Tibial nerve (tissue), 4 donors: ENCODE results near the gene SYTL3. TPM values are rescaled to one million over a fixed set of nuclear protein-coding genes. Genes with fewer than 3 reads are reported as not detected.

Experiments used
- DNase-seq, 2 donors: peaks; one replicate each; pipeline ENCODE4 v3.0.0-alpha.2; 2019; ENCODE audit warnings: low spot score in 2 of 2
- H3K27ac ChIP-seq, 4 donors: fragments of 200-600 bp; sonication (generic) in 3 of 4; one replicate each; pipeline ENCODE4 v1.5.1; 2017 to 2019; ENCODE audit warnings: mild to moderate bottlenecking in 1 of 4
- H3K27me3 ChIP-seq, 2 donors: fragments of 200-600 bp; sonication (generic) in 1 of 2; one replicate each; pipeline versions ENCODE4 v1.5.1 to v1.6.0; 2017 to 2019
- H3K36me3 ChIP-seq, 3 donors: fragments of 200-600 bp; sonication (generic); one replicate each; pipeline ENCODE4 v1.5.1; 2018 to 2019
- H3K4me1 ChIP-seq, 4 donors: fragments of 200-600 bp; sonication (generic) in 3 of 4; one replicate each; pipeline ENCODE4 v1.5.1; 2017 to 2019
- H3K4me3 ChIP-seq, 4 donors: fragments of 200-600 bp; sonication (generic) in 3 of 4; one replicate each; pipeline ENCODE4 v1.5.1; 2017 to 2019; ENCODE audit warnings: mild to moderate bottlenecking in 1 of 4, moderate library complexity in 1 of 4
- H3K9me3 ChIP-seq, 4 donors: fragments of 200-600 bp; sonication (generic) in 3 of 4; one replicate each; pipeline ENCODE4 v1.5.1; 2017 to 2019
- CTCF ChIP-seq, 5 experiments: fragments of 200-600 bp in 3 of 5; fragments of 450-650 bp in 2 of 5; sonication (generic) in 3 of 5; IDR thresholded peaks; one replicate each; pipeline ENCODE4 v1.5.1; 2016 to 2019; ENCODE audit warnings: antibody characterized with exemption in 5 of 5, mild to moderate bottlenecking in 3 of 5, moderate library complexity in 2 of 5
- EP300 ChIP-seq, 2 donors: sonication (generic); formaldehyde crosslinking; IDR thresholded peaks; one replicate each; pipeline ENCODE4 v1.6.1; 2017; ENCODE audit warnings: antibody characterized with exemption in 2 of 2, mild to moderate bottlenecking in 1 of 2
- POLR2A ChIP-seq, 2 donors: fragments of 450-650 bp; IDR thresholded peaks; one replicate each; pipeline ENCODE4 v1.6.1; 2017; ENCODE audit warnings: antibody characterized with exemption in 2 of 2, mild to moderate bottlenecking in 2 of 2, moderate library complexity in 2 of 2
- whole genome bisulfite sequencing, 2 donors: methylation state at CpG; one replicate each; pipeline ENCODE4 v1.1.5; 2018; 5-methylcytosine and 5-hydroxymethylcytosine counted together
- total RNA-seq, 4 donors: library from RNA; depleted of rRNA; stranded (reverse); fragments of >200 nt; gene quantifications; one replicate each; pipeline ENCODE4 v1.1.0, GENCODE V29; 2016

The SYTL3 gene
- total RNA-seq, 4 donors from 2014 or later = 1.3 to 6.7 (median 3.6) TPM

- Histone ChIP-seq H3K36me3 (peaks cover 0 to 71% (median 27%) of the 10 kb centered on the region in 3 donors), H3K27me3 (no peaks in the 10 kb centered on the region), H3K4me1 (no peaks in the 10 kb centered on the region), H3K9me3 (no peaks in the 10 kb centered on the region), H3K27ac (no peak overlapping the region), H3K4me3 (no peak overlapping the region)
- 94 to 98% methylated on average over 7 of the region's 7 CpGs for WGBS, 2 donors
- no peak for TF ChIP-seq CTCF (IDR thresholded peaks at IDR 0.05)
- TF ChIP-seq POLR2A (IDR thresholded peaks at IDR 0.05) = no peak
- no peak for TF ChIP-seq EP300 (IDR thresholded peaks at IDR 0.05)
- DNase-seq = no peak
Measured at GRCh38 chr6:158606935-158607334, 42.9 kb upstream of the SYTL3 start.

DNA sequence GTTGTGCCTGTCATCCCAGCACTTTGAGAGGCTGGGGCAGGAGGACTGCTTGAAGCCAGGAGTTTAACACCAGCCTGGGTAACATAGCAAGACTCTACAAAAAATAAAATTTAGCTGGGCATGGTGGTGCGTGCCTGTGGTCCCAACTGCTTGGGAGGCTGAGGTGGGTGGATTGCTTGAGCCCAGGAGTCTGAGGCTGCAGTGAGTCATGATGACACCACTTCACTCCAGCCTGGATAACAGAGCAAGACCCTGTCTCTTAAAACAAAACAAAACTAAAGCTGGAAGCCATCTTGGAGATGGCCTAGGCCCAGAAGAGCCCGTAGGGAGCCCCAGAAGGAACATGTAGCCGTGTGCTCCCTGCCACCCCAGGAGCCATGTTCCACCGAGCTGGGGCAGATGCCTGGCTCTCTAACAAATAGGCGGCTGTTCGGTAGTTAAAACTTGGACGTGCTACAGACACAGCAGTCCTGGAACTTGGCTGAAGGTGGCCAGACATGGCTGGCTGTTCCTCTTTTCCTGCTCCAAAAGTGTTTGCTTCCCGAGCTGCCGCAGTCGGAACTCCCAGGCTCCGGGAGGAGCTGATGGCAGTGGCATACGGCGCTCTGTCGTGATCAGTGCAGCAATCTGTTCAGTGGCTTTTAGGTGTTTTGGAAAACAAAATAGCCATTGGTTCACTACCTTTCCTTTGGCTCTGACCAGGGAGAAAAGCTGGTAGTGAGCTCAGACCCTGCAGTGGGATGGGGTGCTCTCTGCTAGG lies 42.3 kb upstream of the SYTL3 start:
- H3K27me3 ChIP-seq = no peaks in the 10 kb centered on the region
- no peak overlapping the region for H3K27ac ChIP-seq
- H3K9me3 ChIP-seq = no peaks in the 10 kb centered on the region
- no peak for TF ChIP-seq CTCF (IDR thresholded peaks at IDR 0.05)
- no peak for TF ChIP-seq EP300 (IDR thresholded peaks at IDR 0.05)
- no peak for TF ChIP-seq POLR2A (IDR thresholded peaks at IDR 0.05)
- no peaks in the 10 kb centered on the region for H3K4me1 ChIP-seq
- no peak for DNase-seq
- no peak overlapping the region for H3K4me3 ChIP-seq
- 91% methylated on average over 12 to 14 of the region's 14 CpGs for WGBS, 2 donors
- peaks cover 0 to 72% (median 27%) of the 10 kb centered on the region in 3 donors for H3K36me3 ChIP-seq

DNA sequence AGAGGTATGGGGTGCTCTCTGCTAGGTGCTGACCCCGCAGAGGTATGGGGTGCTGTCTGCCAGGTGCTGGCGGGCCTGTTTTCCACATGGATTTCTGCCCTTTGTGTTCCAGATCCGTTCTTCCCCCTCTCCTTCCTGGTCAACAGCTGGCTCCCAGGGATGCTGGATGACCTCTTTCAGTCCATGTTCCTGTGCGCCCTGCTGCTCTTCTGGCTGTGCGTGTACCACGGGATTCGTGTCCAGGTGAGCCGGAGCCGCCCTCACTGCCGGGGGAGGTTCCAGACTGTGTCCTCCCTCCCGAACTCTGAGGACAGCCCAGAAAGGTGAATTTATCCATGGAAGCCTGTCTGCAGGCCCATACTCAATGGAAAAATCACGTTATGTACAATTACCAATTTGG lies 41.6 kb upstream of the SYTL3 start:
- 92 to 94% methylated on average over 11 to 12 of the region's 12 CpGs for WGBS, 2 donors
- no peak for DNase-seq
- H3K36me3 ChIP-seq = peaks cover 0 to 74% (median 27%) of the 10 kb centered on the region in 3 donors

DNA sequence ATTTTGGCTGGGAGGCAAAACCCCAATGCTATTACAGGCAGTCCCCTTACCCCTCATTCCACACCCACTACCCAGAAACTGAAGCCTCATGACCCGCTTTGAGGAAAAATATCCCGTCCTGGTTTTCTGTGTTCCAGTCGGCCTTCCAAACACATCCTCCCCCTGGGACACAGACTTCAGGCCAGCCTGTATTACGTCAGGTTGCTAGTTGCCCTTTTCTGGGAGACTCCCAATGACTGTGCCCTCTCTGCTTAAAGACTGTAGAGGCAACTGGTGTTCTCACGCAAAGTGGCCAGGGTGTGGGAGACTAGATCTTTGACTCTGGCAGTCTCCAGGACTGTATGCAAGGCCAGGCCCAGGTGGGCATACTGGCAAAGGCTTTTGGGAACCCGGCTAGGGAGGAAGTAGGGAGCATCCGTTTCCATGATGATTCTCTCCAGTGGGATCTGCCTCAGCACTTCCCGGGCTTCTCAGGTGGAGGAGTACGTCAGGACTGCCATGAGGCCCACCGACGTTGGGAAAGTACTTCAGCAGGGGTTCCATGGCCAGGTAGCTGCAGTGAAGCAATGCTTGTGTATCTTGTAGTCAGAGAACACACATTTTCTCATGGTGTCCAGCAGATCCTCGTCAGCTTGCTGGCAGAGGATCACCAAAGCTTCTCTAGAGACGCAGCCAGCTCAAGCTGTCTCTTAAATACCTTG lies 40.2 kb upstream of the SYTL3 start:
- DNase-seq = no peak
- Histone ChIP-seq H3K27ac (no peak overlapping the region), H3K27me3 (no peaks in the 10 kb centered on the region), H3K9me3 (peaks cover 0 to 3% (median 0%) of the 10 kb centered on the region in 4 donors), H3K36me3 (peaks cover 0 to 80% (median 27%) of the 10 kb centered on the region in 3 donors), H3K4me3 (no peak overlapping the region), H3K4me1 (no peaks in the 10 kb centered on the region)
- no peak for TF ChIP-seq EP300 (IDR thresholded peaks at IDR 0.05)
- TF ChIP-seq POLR2A (IDR thresholded peaks at IDR 0.05) = no peak
- TF ChIP-seq CTCF (IDR thresholded peaks at IDR 0.05) = no peak
- WGBS, 2 donors = 84 to 87% methylated on average over 12 to 13 of the region's 13 CpGs

More for the DNA sequence above, 41.6 kb upstream of the SYTL3 start:
- Histone ChIP-seq H3K4me1 (no peaks in the 10 kb centered on the region), H3K27me3 (no peaks in the 10 kb centered on the region), H3K4me3 (no peak overlapping the region), H3K27ac (no peak overlapping the region), H3K9me3 (no peaks in the 10 kb centered on the region)
- no peak for TF ChIP-seq EP300 (IDR thresholded peaks at IDR 0.05)
- no peak for TF ChIP-seq POLR2A (IDR thresholded peaks at IDR 0.05)
- TF ChIP-seq CTCF (IDR thresholded peaks at IDR 0.05) = no peak
